Chondrocyte (in vitro differentiated cells): Measurements from ENCODE around the gene SEMA3C. TPM values are rescaled to one million over a fixed set of nuclear protein-coding genes. Genes with fewer than 3 reads are reported as not detected.

Experiments
- DNase-seq: peaks from one replicate; pipeline ENCODE4 v3.0.0; 2021; ENCODE audit warnings: mixed read lengths, low spot score
- H3K27ac Mint-ChIP-seq: one replicate; pipeline ENCODE4 v1.8.0; 2021; ENCODE audit warnings: mild to moderate bottlenecking, moderate library complexity, mixed read lengths; ENCODE audit not compliant: unreplicated experiment
- H3K27me3 Mint-ChIP-seq: 2 replicates; pipeline ENCODE4 v1.8.0; 2021; ENCODE audit warnings: low read depth, mixed read lengths
- H3K36me3 Mint-ChIP-seq: 2 replicates; pipeline ENCODE4 v1.8.0; 2021; ENCODE audit warnings: low read depth, mixed read lengths
- H3K4me1 Mint-ChIP-seq: 2 replicates; pipeline ENCODE4 v1.8.0; 2021; ENCODE audit warnings: low read depth, mild to moderate bottlenecking, mixed read lengths
- H3K4me3 Mint-ChIP-seq: one replicate; pipeline ENCODE4 v1.8.0; 2021; ENCODE audit warnings: mild to moderate bottlenecking, moderate library complexity, mixed read lengths; ENCODE audit not compliant: unreplicated experiment
- H3K9me3 Mint-ChIP-seq: 2 replicates; pipeline ENCODE4 v1.8.0; 2021; ENCODE audit warnings: low read depth, mixed read lengths
- total RNA-seq: library from RNA; stranded (reverse); gene quantifications from 3 replicates; pipeline ENCODE4 v1.2.1, GENCODE V29; 2021
- TF ChIP-seq, protein P1 (sequence below): fragments of 200-600 bp; sonication (generic); IDR thresholded peaks from 2 replicates; pipeline ENCODE4 v1.5.0; 2021; ENCODE audit warnings: antibody characterized with exemption, mild to moderate bottlenecking, moderate library complexity

SEMA3C gene
- total RNA-seq, 1 donor from 2014 or later: 80.0 TPM

DNA sequence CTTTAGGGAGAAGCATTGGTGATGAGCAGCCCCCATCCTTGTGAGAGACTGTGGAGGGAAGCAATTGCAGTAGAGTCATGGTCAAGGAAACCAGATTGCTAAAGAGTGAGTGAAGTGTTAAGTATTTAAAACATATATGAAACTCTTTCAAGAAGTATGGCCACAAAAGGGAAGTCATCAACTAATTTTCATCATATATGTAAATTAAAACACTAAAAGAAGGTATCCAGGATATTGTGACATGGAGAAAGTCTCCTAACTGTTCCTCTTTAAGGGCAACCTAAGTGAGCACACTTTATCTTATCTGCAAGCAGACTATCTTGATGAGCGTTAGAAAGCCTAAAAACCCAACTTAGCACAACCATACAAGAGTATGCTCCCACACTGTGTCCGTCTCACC is 210.7 kb downstream of the SEMA3C start:
- H3K4me1 Mint-ChIP-seq: peaks cover 3% of the 10 kb centered on the region
- no peaks in the 10 kb centered on the region for H3K27me3 Mint-ChIP-seq
- DNase-seq: no peak
- H3K27ac Mint-ChIP-seq: no peak overlapping the region
- TF ChIP-seq, protein P1, sequence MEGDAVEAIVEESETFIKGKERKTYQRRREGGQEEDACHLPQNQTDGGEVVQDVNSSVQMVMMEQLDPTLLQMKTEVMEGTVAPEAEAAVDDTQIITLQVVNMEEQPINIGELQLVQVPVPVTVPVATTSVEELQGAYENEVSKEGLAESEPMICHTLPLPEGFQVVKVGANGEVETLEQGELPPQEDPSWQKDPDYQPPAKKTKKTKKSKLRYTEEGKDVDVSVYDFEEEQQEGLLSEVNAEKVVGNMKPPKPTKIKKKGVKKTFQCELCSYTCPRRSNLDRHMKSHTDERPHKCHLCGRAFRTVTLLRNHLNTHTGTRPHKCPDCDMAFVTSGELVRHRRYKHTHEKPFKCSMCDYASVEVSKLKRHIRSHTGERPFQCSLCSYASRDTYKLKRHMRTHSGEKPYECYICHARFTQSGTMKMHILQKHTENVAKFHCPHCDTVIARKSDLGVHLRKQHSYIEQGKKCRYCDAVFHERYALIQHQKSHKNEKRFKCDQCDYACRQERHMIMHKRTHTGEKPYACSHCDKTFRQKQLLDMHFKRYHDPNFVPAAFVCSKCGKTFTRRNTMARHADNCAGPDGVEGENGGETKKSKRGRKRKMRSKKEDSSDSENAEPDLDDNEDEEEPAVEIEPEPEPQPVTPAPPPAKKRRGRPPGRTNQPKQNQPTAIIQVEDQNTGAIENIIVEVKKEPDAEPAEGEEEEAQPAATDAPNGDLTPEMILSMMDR: no peak
- H3K36me3 Mint-ChIP-seq: no peaks in the 10 kb centered on the region
- H3K4me3 Mint-ChIP-seq: no peak overlapping the region
- H3K9me3 Mint-ChIP-seq: no peaks in the 10 kb centered on the region

DNA sequence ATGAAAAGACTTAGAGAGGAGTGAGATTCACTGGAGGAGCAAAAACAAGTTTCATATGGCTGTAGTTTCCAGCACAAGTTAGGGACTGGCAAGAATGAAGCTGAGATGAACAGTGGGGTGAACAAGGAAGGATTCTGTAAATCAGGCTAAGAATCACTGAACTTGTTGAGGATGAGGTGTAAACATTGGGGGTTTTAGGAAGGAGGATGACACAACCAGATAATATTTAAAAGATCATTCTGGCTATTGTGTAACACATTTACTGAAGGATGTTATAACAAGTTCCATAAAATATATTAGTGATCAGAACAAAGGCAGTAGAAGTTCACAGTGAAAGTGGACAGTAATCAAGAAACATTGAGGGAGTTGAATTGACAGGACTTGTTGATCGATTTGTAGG is 211.5 kb downstream of the SEMA3C start:
- DNase-seq: no peak
- TF ChIP-seq, protein P1: no peak
- H3K4me3 Mint-ChIP-seq: no peak overlapping the region
- H3K9me3 Mint-ChIP-seq: no peaks in the 10 kb centered on the region
- peaks cover 4% of the 10 kb centered on the region for H3K4me1 Mint-ChIP-seq
- H3K36me3 Mint-ChIP-seq: no peaks in the 10 kb centered on the region
- no peak overlapping the region for H3K27ac Mint-ChIP-seq
- no peaks in the 10 kb centered on the region for H3K27me3 Mint-ChIP-seq

DNA sequence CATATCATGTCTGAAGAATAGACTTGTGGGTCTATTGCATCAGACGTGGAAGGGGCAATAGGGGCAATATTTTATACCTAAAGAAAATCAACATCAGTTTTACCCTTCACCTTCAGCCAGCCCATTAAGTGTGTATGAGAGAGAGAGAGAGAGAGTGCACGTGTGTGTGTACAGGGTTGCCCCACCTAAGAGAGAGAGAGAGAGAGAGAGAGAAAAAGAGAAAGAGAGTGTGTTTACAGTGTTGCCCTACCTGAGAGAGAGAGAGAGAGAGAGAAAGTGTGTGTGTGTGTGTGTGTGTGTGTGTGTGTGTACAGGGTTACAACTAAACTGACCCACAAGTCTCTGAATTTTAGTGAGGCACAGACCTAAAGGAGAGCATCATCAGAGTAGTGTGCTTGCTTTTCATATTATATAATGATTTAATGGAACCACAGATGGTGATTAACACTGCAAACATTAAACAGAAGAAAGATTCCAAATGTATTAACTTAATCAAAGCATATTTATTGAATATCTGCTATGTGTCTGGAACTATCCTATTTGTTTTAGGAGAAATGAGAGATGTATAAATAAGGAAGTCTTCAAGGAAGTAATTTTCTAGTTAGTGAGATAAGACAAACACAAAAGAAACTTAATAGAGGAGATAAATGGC is 213.6 kb downstream of the SEMA3C start:
- H3K4me3 Mint-ChIP-seq: no peak overlapping the region
- no peaks in the 10 kb centered on the region for H3K9me3 Mint-ChIP-seq
- no peak overlapping the region for H3K27ac Mint-ChIP-seq
- no peaks in the 10 kb centered on the region for H3K36me3 Mint-ChIP-seq
- H3K27me3 Mint-ChIP-seq: no peaks in the 10 kb centered on the region
- TF ChIP-seq, protein P1: no peak
- H3K4me1 Mint-ChIP-seq: peaks cover 8% of the 10 kb centered on the region
- DNase-seq: no peak

DNA sequence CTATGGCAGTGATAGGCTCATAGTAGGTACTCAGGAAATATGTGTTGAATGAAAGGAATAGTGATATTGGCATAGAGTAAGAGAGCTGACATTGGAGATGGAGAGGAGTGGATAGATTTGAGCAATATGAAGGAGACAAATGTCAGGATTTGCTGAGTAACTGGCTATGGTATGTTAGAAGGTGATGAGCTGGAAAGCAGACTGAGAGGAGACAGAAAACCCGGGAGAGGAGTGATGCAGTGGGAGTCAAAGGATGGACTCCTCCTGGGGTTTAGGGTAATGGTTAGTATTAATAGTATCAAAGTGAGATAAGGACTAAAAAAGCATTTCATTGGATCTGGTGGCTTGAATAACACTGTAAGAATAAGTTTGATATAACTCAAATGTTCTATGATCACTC is 215.6 kb downstream of the SEMA3C start:
- Mint-ChIP-seq H3K4me3 (no peak overlapping the region), H3K36me3 (no peaks in the 10 kb centered on the region), H3K27ac (no peak overlapping the region), H3K27me3 (no peaks in the 10 kb centered on the region), H3K4me1 (peaks cover 20% of the 10 kb centered on the region), H3K9me3 (no peaks in the 10 kb centered on the region)
- no peak for DNase-seq
- TF ChIP-seq, protein P1: no peak

DNA sequence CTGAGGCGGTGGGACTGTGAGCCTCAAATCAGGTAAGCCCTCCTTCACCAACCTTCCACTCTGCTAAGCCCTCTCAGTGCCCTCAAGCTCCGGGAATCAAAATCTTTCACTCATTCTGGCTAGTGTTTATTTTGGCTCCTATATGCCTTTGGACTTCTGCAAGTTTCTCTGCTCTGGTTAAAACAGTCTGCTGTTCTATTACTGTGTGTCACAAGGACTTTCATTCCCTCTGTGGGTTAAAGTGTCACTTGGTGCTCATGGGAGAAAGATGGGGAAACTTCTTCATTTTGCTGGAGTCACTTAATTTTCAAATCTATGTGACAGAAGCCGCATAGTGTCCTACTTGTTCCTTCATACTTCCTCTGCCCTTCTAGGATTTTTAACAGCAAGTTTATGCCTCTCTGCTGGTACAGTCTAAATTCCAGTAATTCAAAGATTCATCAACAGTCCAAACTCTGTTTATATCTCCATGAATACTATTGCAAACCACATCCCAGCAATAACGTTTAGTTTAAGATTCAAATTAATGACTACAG is 219.1 kb downstream of the SEMA3C start:
- Mint-ChIP-seq H3K9me3 (no peaks in the 10 kb centered on the region), H3K36me3 (no peaks in the 10 kb centered on the region), H3K27ac (peak overlapping the region; percentile 46), H3K4me1 (peaks cover 20% of the 10 kb centered on the region), H3K27me3 (peaks cover 1% of the 10 kb centered on the region), H3K4me3 (no peak overlapping the region)
- TF ChIP-seq, protein P1: no peak
- no peak for DNase-seq
